CD4-positive, alpha-beta T cell treated with Interleukin-1 beta for 1 hour (primary cell): Measurements from ENCODE around the gene SCN2A.
A peak's percentile ranks its signal among the peaks of the same experiment; 100 is the strongest.
"Not testable (repeated sequence)": the region's sequence is repeated elsewhere in the genome, so short reads cannot be mapped to it uniquely, and the experiment has no call there.

Experiments used
- DNase-seq, 2 donors: peaks; one replicate each; pipeline ENCODE4 v3.0.0-alpha.2; 2020 to 2022

SCN2A gene

DNA sequence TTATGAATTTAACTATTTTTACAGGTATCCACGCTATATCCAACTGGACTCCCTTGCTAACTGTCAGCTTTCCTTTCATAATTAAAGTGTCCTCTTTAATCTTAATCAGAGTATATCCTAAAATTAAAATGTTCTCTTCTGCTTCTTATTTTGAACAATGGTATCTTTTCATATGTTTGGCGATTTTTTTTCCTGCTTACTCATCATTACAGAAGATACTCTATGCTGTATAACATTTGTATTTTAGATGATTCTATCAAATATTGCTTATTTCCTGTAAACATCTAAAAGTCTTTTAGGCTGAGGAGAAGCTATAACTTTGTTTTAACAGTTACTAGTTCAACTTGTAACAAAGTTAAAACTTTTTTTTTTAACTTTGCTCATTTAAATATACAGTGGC, 17.4 kb downstream of the SCN2A start:
- no peak for DNase-seq

DNA sequence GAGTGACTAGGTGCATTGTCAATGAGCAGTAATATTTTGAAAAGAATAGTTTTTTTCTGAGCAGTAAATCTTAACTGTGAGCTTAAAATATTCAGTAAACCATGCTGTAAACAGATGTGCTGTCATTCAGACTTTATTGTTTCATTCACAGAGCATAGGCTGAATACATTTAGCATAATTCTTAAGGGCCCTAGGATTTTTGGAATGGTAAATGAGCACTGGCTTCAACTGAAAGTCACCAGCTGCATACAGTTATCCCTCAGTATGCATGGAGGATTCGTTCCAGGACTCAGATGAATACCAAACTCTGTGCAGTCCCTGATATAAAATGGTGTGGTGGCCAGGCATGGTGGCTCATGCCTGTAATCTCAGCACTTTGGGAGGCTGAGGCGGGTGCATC, 21.1 kb downstream of the SCN2A start:
- DNase-seq: not testable (repeated sequence)

DNA sequence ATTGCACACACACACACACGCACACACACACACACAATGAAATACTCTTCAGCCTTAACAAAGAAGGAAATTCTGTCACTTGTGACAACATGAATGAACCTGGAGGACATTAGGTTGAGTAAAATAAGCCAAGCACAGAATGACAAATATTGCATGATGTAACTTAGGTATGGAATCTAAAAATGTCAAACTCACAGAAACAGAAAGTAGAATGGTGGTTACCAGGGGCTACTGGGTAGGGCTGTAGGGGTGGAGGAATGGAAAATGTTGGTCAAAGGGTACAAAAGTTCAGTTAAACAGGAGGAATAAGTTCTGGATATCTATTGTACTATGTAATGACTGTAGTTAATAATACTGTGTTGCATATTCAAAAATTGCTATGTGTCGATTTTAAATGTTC, 29.5 kb downstream of the SCN2A start:
- DNase-seq: no peak

DNA sequence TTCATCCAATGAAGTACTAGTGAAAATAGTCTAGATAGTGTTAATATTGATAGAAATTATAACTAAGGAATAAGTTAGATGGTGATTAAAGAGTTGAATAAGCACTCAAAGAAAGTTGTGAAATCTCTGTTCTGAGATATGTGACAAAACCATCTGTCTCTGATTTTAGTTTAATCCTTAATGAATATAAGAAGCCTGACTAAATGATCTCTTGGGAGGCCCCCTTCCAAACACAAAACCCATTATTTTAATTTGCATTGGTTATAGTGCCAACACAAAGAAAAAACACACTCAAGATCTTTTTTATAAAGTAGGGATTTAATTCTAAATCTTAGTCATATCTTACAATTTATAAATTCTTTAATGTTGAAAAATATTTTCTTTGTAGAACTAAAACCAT, 34.0 kb downstream of the SCN2A start:
- DNase-seq: no peak

DNA sequence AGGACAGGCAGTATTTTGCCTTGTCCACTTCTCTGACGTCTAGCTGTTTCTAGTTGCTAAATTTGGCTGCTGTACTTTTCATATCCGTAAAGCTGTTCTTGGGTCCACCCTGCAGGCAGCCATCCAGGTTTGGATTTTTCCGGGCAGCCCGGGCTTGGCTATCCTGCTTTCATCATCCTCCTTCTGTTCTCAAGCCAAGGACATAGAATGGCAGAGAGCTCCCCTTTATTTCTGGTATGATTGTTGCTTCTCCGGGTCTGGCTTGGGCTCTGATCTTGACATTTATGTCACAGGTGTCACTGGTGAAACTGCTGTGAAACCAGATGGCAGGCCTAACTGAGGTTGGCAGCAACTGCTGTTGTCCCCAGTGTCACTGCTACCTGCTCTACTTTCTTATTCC, 35.5 kb downstream of the SCN2A start:
- no peak for DNase-seq

DNA sequence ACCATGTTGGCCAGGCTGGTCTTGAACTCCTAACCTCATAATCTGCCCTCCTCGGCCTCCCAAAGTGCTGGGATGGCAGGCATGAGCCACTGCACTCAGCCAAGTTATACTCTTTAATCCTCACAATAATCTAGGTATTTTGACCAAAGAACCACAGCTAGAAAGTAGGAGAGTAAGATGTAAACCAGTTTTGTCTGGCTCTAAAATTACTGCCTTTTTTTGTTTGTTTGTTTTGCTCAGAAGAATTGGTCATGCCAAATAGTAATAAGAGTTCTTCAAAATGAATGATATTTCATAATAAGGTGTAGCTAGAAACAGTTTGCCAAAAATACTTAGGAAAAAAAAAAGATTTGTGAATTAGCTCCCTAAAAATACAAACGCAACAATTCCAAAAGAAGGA, 36.7 kb downstream of the SCN2A start:
- no peak for DNase-seq

DNA sequence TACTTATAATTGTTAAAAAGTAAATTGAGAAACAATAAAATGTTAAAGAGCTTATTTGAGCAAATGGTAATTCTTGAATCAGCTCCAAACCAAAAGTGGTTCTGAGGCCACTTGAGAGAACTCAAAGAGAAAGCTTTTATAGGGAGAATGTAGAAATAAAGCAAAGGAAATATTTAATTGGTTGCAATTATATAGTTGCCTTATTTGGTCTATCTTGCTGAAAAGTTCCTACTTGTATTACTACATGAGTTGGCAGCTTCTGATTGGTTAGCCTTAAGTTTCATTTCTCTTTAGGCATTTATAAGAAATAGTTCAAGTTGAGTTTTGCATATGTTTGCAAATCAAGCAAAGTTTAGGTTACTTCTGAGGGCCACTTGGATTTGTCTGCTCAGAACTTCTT, 38.1 kb downstream of the SCN2A start:
- no peak for DNase-seq

DNA sequence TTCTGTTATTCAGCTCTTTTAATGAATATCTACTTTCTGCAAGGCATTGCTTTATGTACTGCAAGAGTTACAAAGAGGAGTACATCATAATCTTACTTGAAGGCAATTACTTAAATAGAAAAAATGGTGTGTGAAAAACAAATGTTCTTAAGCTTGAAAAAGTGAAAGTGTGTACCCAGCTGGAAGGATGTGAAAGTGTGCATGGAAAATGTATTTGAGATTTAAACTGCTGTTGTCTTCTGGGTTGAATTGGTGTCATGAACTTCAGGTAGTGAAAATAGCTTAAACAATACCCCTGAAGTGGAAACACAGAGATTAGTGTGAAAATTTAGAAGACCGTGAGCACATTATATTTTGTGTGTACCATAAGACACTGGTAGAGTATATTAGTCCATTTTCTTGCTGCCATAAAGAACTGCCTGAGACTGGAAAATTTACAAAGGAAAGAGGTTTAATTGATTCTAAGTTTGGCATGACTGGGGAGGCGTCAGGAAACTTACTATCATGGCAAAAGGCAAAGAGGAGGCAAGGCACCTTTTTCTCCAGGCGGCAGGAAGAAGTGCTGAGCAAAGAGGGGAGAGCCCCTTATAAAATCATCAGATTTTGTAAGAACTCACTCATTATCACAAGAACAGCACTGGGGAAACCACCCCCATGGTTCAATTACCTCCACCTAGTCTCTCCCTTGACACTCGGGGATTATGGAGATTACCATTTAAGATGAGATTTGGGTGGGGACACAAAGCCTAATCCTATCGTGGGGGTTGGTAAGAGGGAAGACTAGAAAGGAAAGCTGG, 38.8 kb downstream of the SCN2A start:
- DNase-seq: no peak

DNA sequence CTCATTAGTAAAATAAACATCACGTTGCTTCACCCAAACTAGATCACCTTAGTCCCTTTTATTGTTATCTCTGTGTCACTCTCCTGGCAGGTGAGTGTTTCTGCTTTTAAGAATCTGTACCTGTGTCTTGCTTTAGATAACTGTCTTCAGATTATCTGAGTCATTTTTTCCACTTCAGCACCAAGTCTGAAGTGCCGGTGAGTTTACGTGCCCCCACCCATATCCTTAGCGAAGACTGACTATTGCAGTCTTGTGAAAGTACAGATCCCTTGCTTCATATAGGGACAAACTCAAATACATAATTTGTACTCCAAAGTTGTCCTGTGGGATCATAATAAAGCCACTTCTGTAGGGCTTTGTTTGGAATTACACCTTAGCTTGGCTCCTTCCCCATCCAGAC, 41.1 kb downstream of the SCN2A start:
- no peak for DNase-seq

DNA sequence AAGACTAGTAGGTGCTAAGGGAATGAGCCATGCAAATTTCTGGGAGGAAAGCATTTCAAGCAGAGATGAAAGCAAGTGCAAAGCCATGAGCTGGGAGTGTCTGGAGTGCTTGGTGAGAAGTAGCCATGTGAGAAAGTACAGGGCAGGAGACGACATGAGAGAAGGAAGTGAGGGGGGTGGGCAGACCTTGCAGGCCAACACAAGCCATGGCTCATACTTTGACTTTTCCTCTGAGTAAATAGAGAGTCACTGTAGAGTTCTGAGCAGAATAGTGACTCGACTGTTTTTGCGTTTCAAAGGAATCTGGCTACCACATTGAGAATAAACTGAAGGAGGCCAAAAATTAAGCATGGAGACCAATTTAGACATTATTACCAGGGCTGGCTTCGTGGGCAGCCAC, 42.2 kb downstream of the SCN2A start:
- DNase-seq: no peak

DNA sequence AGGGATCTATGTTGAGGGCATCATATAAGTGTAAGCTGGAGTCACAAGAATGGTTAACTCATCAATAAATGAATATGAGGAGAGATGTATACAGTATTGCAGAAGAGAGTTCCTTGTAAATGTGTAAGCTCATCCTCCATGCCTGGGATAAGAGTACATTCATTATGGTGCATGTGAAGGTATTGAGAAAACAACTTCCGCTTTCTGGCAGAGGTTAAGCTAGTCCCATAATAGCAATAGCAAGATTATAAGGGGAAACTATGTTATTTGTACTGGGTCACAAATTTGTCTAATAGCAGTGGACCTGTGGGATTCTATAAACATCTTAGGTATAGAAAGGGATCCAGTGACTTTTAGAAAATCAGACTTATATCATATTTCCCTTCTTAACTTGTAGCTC, 44.1 kb downstream of the SCN2A start:
- no peak for DNase-seq

DNA sequence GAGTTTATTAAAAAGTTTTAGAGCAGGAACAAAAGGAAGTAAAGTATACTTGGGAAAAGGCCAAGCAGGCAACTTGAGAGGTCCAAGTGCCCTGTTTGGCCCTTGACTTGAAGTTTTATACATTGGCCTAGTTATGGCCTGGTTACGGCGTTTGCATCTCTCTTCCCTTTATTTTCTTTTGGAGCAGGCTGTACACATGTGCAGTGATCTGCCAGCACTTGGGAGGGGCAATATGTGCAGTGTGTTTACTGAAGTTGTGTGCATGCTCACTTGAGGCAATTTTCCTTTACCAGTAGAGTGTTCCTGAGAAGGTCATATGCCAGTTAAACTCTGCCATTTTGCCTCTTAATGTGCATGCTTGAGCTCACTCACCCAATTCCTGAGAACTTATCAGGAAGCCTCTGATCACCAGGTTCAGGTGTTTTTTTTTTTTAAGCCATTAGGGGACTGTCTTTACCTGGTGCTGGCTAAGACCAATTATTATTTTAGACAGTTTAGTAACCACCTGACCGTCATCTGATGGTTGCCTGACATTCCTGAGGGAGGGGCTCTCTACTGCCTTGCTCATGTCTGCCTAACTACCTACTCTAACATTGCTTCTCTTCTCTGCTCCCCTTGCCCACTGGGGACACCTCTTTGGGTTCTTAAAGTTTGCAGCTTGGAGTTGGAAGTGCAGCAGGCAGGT, 48.0 kb downstream of the SCN2A start:
- no peak for DNase-seq

DNA sequence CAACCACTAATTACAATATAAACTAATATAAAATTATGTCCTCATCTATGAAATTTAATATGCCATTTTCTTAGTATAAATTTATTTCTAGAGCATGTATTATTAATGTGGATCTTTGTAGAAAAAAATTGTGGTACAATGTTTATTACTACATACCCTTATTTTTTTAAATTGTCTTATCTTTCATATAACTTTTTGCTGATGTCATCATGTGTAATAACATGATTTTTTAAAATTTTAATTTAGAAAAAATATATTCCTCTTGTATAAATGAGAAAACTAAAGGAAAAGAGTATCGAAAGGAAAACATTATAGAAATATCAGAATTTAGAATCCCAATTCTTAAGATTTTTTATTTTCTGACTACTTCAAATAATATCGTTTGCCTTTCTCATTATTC, 49.9 kb downstream of the SCN2A start:
- no peak for DNase-seq

DNA sequence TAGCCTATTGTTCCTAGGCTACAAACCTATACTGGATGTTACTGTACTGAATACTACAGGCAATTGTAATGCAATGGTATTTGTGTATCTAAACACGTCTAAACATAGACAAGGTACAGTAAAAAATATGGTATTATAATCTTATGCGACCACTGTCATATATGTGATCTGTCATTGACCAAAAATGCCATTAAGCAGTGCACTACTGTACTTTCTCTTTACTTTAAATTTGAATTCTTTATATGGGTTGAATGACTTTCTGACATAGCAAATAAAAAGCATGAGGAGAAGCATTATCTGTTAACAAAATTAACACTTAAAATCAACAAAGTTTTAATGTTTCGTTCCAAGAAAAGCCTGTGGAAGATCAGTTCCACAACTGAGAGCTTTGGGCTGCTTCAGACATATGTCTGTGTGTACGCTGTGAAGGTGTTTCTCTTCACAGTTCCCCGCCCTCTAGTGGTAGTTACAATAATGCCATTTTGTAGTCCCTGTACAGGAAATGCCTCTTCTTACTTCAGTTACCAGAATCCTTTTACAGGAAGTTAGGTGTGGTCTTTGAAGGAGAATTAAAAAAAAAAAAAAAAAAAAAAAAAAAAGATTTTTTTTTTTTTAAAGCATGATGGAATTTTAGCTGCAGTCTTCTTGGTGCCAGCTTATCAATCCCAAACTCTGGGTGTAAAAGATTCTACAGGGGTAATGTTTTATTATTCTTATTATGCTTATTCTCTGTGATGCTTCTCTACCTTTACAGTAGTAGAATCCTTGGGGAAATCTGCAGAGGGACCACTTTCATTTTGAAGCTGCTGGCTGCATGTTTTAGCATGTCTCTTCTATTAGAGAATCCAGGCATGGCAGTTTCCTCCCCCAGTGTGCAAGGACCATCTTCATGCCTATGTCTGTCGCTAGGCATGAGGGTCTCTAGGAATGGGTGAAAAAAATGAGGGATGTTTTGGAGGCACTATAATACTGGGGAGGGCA, 54.5 kb downstream of the SCN2A start:
- peak; percentile 51 to 84 for DNase-seq

DNA sequence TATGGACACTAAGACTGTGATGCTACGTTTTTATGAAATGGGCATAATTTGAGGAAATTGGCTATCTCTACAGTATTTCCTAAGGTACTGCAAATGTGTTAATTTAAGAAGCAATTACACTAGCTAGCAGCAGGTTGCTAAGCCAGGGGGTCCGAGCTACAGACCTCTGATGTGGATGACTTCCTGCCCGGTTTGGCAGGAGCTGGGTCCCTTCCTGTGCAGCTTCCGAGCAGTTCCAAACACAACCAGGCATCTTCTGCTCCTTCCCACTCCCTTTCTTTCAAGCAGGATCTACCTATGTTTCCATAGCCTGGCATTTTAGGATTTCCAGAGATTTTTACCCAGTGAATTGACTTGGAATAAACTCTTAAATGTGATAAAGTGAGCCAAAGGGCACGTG, 55.7 kb downstream of the SCN2A start:
- no peak for DNase-seq

DNA sequence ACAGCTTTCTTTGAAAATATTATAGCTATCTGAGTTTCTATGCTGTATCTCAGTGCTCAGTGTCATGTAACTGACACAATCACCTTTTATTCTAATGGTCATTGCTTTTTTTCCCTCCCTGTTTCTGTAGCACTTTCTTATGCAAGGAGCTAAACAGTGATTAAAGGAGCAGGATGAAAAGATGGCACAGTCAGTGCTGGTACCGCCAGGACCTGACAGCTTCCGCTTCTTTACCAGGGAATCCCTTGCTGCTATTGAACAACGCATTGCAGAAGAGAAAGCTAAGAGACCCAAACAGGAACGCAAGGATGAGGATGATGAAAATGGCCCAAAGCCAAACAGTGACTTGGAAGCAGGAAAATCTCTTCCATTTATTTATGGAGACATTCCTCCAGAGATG, 56.4 kb downstream of the SCN2A start:
- no peak for DNase-seq

DNA sequence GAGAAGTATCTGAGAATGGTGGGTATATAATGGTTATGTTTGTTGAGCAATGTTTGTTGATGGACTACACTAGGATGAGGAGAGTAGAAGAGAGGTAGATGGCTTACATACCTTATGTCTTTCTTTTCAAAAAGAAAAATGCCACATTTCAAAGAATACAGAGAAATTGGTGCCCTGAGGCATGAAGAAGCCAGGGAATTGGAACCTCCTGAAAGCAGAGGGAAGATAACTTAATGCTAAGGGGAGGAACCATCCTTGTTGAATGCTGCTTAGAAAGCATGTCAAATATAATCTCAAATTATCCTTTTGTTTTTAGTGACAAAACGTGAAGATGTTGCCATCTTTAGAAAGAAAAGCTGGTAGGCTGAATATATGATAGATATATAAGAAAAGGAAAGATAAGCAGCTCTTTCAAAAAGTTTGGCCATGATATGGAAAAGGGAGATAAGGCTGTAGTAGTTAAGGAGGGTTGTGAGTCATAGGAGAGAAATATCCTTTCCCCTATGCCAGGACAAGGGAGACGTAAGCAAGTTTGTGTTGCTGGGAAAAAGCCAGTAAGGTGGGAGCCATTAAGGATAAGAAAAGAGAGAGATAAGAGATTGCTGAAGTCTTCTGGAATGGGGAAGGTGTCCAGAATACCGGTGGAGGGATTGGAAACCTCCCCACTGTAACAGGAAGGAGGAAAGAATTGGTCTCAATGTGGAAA, 66.3 kb downstream of the SCN2A start:
- DNase-seq: no peak

DNA sequence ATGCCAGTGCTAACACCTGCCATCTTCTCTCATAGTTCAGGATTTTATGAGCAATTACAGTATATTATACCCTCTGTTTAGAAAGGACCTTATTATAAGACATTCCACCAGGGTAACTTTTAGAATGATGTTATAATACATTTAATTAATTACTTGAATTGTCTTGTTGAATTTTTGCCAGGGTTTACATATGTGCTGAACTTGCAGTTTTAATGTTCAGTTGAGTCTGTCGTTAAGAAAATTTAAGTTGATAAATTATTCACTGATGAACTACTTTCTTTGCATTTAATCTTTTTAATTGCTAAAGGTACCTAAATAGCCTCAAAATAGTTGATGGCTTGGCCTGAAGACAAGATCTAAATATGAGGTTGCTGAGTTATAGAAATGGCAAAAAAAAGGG, 68.1 kb downstream of the SCN2A start:
- no peak for DNase-seq

DNA sequence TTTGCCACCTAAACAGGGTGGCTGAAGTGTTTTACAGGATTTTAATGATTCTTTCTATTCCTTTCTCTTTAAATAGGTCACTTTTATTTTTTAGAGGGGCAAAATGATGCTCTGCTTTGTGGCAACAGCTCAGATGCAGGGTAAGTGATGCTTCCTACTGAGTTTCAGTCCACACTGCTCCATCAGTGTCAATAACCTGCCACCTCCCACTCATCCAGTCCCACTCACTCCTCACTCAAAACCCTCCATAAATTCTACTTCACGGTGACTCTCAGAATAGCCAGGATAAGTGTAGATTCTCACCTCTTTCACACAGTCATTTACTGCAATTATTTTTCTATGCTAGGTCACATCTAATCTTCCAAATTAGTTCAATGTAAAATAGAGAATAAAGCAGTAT, 72.7 kb downstream of the SCN2A start:
- DNase-seq: no peak

DNA sequence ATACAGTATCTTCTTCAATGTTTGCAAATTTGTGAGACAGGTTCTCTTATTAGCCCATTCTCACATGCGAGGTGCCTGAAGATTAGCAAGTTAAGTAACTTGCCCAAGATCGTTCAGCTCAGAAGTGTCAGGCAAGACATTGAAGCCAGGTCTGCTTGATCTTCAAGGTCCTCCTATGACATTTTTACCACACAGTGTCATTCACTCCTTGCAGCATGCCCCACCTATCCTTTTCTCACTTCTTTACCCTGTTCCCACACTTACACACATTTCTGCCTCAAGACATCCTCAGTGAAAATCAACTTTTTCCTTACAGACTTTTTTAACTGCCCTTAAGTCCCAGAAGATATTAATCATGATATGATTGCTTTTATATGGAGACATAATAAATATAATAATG, 73.8 kb downstream of the SCN2A start:
- DNase-seq: no peak

DNA sequence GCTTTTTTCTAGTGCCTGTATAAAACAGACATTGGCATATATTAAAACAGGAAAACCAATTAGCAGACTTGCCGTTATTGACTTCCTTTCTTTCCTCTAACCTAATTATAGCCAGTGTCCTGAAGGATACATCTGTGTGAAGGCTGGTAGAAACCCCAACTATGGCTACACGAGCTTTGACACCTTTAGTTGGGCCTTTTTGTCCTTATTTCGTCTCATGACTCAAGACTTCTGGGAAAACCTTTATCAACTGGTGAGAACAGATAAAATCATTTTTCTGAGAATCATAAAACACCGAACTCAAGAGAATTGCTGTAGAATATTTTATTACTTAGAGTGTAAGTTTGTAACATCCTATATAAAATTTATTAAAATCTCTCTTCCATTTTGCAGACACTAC, 74.3 kb downstream of the SCN2A start:
- no peak for DNase-seq

DNA sequence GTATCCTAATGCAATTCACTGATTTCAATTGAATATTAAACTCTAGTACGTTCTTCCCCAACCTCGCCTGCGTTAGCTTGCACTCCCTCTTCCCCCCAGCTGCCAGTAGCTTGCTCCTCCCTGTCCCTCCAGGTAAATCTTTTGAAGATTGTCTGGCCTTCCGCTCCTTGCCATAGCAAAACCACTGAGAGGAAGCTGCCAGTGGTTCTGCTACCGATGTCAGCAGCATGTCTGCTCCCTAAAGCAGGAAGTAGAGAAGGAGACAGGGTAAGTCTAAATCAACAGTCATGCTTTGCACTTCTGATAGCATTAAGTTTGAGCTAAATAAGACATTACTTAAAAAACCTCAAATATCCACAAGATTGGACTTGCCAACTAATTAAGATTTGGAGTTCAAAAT, 89.1 kb downstream of the SCN2A start:
- peak; percentile 12 to 18 for DNase-seq

DNA sequence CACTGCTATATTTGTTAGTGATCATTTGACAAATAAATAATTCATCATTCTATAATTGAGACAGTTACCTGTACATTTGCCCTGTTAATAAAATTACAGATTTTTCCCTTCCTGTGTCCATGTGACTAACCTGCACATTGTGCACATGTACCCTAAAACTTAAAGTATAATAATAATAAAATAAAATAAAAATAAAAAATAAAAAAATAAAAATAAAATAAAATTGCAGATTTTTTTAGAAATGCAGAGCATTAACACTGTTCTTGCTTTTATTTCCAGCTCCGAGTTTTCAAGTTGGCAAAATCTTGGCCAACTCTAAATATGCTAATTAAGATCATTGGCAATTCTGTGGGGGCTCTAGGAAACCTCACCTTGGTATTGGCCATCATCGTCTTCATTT, 105.1 kb downstream of the SCN2A start:
- DNase-seq: not testable (repeated sequence)
